GM12873 (cell line): Measurements from ENCODE around the gene TMEM250.

Experiments used
- CTCF ChIP-seq: IDR thresholded peaks from 2 replicates; pipeline ENCODE4 v1.5.1; 2012; ENCODE audit warnings: low read depth, mild to moderate bottlenecking, moderate library complexity, low read length, control low read depth; ENCODE audit not compliant: insufficient read depth; ENCODE audit errors: missing control alignments

Gene TMEM250

GRCh38 chr9:136093346-136093986 lies 25.2 kb downstream of the TMEM250 start:
- no peak for TF ChIP-seq CTCF

GRCh38 chr9:136092741-136093140 lies 25.9 kb downstream of the TMEM250 start:
- no peak for TF ChIP-seq CTCF

- TF ChIP-seq CTCF: no peak
Observed at GRCh38 chr9:136092353-136092650, 26.4 kb downstream of the TMEM250 start.

GRCh38 chr9:136091582-136092352 lies 26.9 kb downstream of the TMEM250 start:
- TF ChIP-seq CTCF: no peak

- no peak for TF ChIP-seq CTCF
Observed at GRCh38 chr9:136090768-136091581, 27.7 kb downstream of the TMEM250 start.

- no peak for TF ChIP-seq CTCF
Observed at GRCh38 chr9:136090056-136090735, 28.5 kb downstream of the TMEM250 start.

GRCh38 chr9:136089697-136090045 lies 29.0 kb downstream of the TMEM250 start:
- TF ChIP-seq CTCF: peak; percentile 8
